ENCODE results near the gene TSPY1.
"Not testable (repeated sequence)": the region's sequence is repeated elsewhere in the genome, so short reads cannot be mapped to it uniquely, and the experiment has no call there.

Gene TSPY1

GRCh38 chrY:9466655-9467054, at the start of gene TSPY1:
TSPY1 (plus strand) TSS chrY:9466955; CDS start chrY:9467001, 46 bp downstream.
- not testable (repeated sequence) for DNase-seq

DNA sequence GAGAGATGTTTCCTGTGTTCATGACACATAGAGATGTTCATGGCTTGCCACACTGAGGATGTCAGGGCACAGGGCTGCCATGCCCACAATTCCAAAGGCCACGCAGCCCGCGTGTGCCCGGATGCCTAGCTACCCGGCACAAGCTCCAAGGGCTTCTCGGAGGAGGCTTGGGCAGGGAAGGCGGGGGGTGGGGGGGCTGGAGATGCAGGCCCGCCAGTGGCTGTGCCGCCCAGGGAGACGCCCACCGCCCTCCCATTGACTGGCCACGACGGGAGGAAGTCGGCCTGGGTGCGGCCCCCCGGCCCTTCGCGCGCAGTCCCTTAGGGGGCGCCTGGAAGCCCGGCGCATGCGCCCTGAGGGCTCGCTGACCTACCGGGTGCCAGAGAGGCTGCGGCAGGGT, 20.2 kb downstream of the TSPY1 start, which contains the start of gene TSPY9:
Gene TSPY9, plus strand, starts transcription at position 301 of the 400 bp plus-strand sequence. Its CDS starts 46 bp downstream, at position 347.
- DNase-seq, result not testable (repeated sequence)

GRCh38 chrY:9504396-9504795, 37.6 kb downstream of the TSPY1 start:
- peak; percentile 7 for DNase-seq

- not testable (repeated sequence) for DNase-seq
These were observed 49.5 kb downstream of the TSPY1 start for GRCh38 chrY:9516287-9516686.

Data from activated naive CD4-positive, alpha-beta T cell treated with anti-CD3 and anti-CD28 coated beads, Interleukin-2, amount 50 U/mL, for 16 hours (primary cell).